ENCODE measurements around the gene PIK3C2A.

GRCh38 chr11:17159441-17159840 is 48.3 kb downstream of the PIK3C2A start:
- TF ChIP-seq POLR2A (IDR thresholded peaks at IDR 0.05), result no peak
- no peak for TF ChIP-seq CTCF (IDR thresholded peaks at IDR 0.05)

Data from lower leg skin (tissue), 3 donors.